SU-DHL-6 (cell line): ENCODE measurements around the gene FSCN2.

Source experiments
- H2AFZ ChIP-seq: fragments of 200-600 bp; sonication (generic); 2 replicates; pipeline ENCODE4 v1.6.1; 2014; ENCODE audit warnings: low read depth, mild to moderate bottlenecking, moderate library complexity, mixed read lengths, antibody characterized with exemption, low read length; ENCODE audit not compliant: severe bottlenecking
- H3F3A ChIP-seq: fragments of 200-600 bp; shearing (Covaris generic); 2 replicates; pipeline ENCODE4 v1.6.0; 2016; ENCODE audit warnings: antibody characterized with exemption, mild to moderate bottlenecking; ENCODE audit not compliant: insufficient read depth
- H3K27ac ChIP-seq: fragments of 200-600 bp; sonication (generic); 2 replicates; pipeline ENCODE4 v1.5.1; 2016; ENCODE audit warnings: low read depth, mild to moderate bottlenecking, low read length, moderate library complexity, mixed read lengths
- H3K27me3 ChIP-seq: fragments of 200-600 bp; sonication (generic), shearing (Covaris generic); 2 replicates; pipeline ENCODE4 v1.6.0; 2014; ENCODE audit warnings: mild to moderate bottlenecking, low read length
- H3K36me3 ChIP-seq: fragments of 200-600 bp; sonication (generic); 2 replicates; pipeline ENCODE4 v1.6.1; 2014; ENCODE audit warnings: mild to moderate bottlenecking, low read length, mixed read lengths
- H3K4me2 ChIP-seq: fragments of 300-600, 200-600 bp; shearing (Covaris generic), sonication (generic); 2 replicates; pipeline ENCODE4 v1.6.0; 2014; ENCODE audit warnings: low read length, low read depth, mild to moderate bottlenecking; ENCODE audit not compliant: poor library complexity, severe bottlenecking
- H3K4me3 ChIP-seq: fragments of 200-600 bp; sonication (generic); 2 replicates; pipeline ENCODE4 v1.5.1; 2014; ENCODE audit warnings: antibody characterized with exemption, low read length, mild to moderate bottlenecking, mixed read lengths; ENCODE audit not compliant: insufficient read depth, poor library complexity, severe bottlenecking
- H3K79me2 ChIP-seq: fragments of 200-600 bp; sonication (generic); 2 replicates; pipeline ENCODE4 v1.6.1; 2014; ENCODE audit warnings: mild to moderate bottlenecking, low read length, moderate library complexity; ENCODE audit not compliant: insufficient read depth
- H3K9ac ChIP-seq: fragments of 200-600 bp; sonication (generic); 2 replicates; pipeline ENCODE4 v1.7.0; 2014; ENCODE audit warnings: mild to moderate bottlenecking, low read length
- H3K9me2 ChIP-seq: fragments of 200-600 bp; sonication (generic); replicated peaks from 2 replicates; pipeline ENCODE4 v1.6.1; 2014; ENCODE audit warnings: low read length; ENCODE audit not compliant: insufficient read depth
- H3K9me3 ChIP-seq: fragments of 200-600 bp; sonication (generic); 2 replicates; pipeline ENCODE4 v1.6.1; 2014; ENCODE audit warnings: low read length, mixed read lengths; ENCODE audit not compliant: insufficient read depth
- H4K20me1 ChIP-seq: fragments of 200-600 bp; sonication (generic); 2 replicates; pipeline ENCODE4 v1.6.1; 2014; ENCODE audit warnings: low read depth, mild to moderate bottlenecking, antibody characterized with exemption, low read length, moderate library complexity, mixed read lengths
- CTCF ChIP-seq: fragments of 200-600 bp; sonication (generic); IDR thresholded peaks from one replicate; pipeline ENCODE4 v1.5.1; 2017; ENCODE audit warnings: antibody characterized with exemption, mild to moderate bottlenecking, low read length, moderate library complexity; ENCODE audit not compliant: insufficient read depth, poor library complexity, severe bottlenecking
- EZH2phosphoT487 ChIP-seq: fragments of 200-600 bp; sonication (generic), shearing (Covaris generic); conservative IDR thresholded peaks from 2 replicates; pipeline ENCODE4 v1.6.1; 2018; ENCODE audit warnings: mild to moderate bottlenecking, antibody characterized with exemption, low read length, moderate library complexity, mixed read lengths

Gene FSCN2

GRCh38 chr17:81511804-81512561 is 16.2 kb upstream of the FSCN2 start:
- H3K4me2 ChIP-seq: peak overlapping the region; percentile 74
- H3K9ac ChIP-seq: peak overlapping the region; percentile 94
- no peak overlapping the region for H2AFZ ChIP-seq
- no peak for TF ChIP-seq EZH2phosphoT487
- TF ChIP-seq CTCF: no peak
- peak overlapping the region; percentile 82 for H3K27ac ChIP-seq
- no peaks in the 10 kb centered on the region for H3K9me3 ChIP-seq
- peaks cover 84% of the 10 kb centered on the region for H3F3A ChIP-seq
- H4K20me1 ChIP-seq: peaks cover 26% of the 10 kb centered on the region
- H3K27me3 ChIP-seq: no peaks in the 10 kb centered on the region
- peaks cover 31% of the 10 kb centered on the region for H3K36me3 ChIP-seq
- H3K4me3 ChIP-seq: peak overlapping the region; percentile 93
- peaks cover 24% of the 10 kb centered on the region for H3K79me2 ChIP-seq
- no peaks in the 10 kb centered on the region for H3K9me2 ChIP-seq

GRCh38 chr17:81512562-81513371 is 15.4 kb upstream of the FSCN2 start, which contains the start of gene ACTG1:
TSS of gene ACTG1 (minus strand) at chr17:81512799. CDS start at chr17:81512354, 445 bp downstream.
- no peak for TF ChIP-seq CTCF
- TF ChIP-seq EZH2phosphoT487: no peak
- peaks cover 31% of the 10 kb centered on the region for H3K36me3 ChIP-seq
- H3K27ac ChIP-seq: peak within 1 kb of the TSS; percentile 95
- H3K79me2 ChIP-seq: peaks cover 24% of the 10 kb centered on the region
- H3K9ac ChIP-seq: peak within 1 kb of the TSS; percentile 94
- H2AFZ ChIP-seq: no peak within 1 kb of the TSS
- H3K9me2 ChIP-seq: no peaks in the 10 kb centered on the region
- no peaks in the 10 kb centered on the region for H3K27me3 ChIP-seq
- H3F3A ChIP-seq: peaks cover 84% of the 10 kb centered on the region
- H3K4me2 ChIP-seq: peak within 1 kb of the TSS; percentile 74
- H3K9me3 ChIP-seq: no peaks in the 10 kb centered on the region
- H3K4me3 ChIP-seq: peak within 1 kb of the TSS; percentile 93
- H4K20me1 ChIP-seq: peaks cover 26% of the 10 kb centered on the region

- H3K79me2 ChIP-seq: peaks cover 24% of the 10 kb centered on the region
- H3K27me3 ChIP-seq: no peaks in the 10 kb centered on the region
- peak overlapping the region; percentile 89 for H3K9ac ChIP-seq
- H4K20me1 ChIP-seq: peaks cover 26% of the 10 kb centered on the region
- H3K4me2 ChIP-seq: peak overlapping the region; percentile 71
- H2AFZ ChIP-seq: no peak overlapping the region
- H3K4me3 ChIP-seq: peak overlapping the region; percentile 65
- H3K36me3 ChIP-seq: peaks cover 31% of the 10 kb centered on the region
- peak overlapping the region; percentile 95 for H3K27ac ChIP-seq
- no peaks in the 10 kb centered on the region for H3K9me2 ChIP-seq
- no peaks in the 10 kb centered on the region for H3K9me3 ChIP-seq
- TF ChIP-seq EZH2phosphoT487 (no peak), CTCF (no peak)
- H3F3A ChIP-seq: peaks cover 84% of the 10 kb centered on the region
These were observed 14.8 kb upstream of the FSCN2 start for GRCh38 chr17:81513372-81513752.
